Stimulated activated naive CD8-positive, alpha-beta T cell treated with anti-CD3 and anti-CD28 coated beads, Interleukin-15, Interleukin-2, amounts not matched to agents 100 U/mL and 50 U/mL, for 24 hours (primary cell): ENCODE measurements around the gene PPTC7.
"Not testable (repeated sequence)": the region's sequence is repeated elsewhere in the genome, so short reads cannot be mapped to it uniquely, and the experiment has no call there.

ENCODE experiments used
- ATAC-seq: fragments of 150-1000 bp; cut with Tn5 transposase; one replicate; pipeline ENCODE4 v1.10.0; 2021
- DNase-seq: peaks from one replicate; pipeline ENCODE4 v3.0.0; 2021

PPTC7 gene

GRCh38 chr12:110583137-110584059, at the start of gene PPTC7:
Gene PPTC7 (minus strand): TSS chr12:110583318. CDS start chr12:110583031, 287 bp downstream.
- DNase-seq (peak; percentile 98), ATAC-seq (peak; percentile 96)

GRCh38 chr12:110627500-110628195, 44.5 kb upstream of the PPTC7 start:
- DNase-seq = no peak
- ATAC-seq = no peak

GRCh38 chr12:110622582-110622981, 39.5 kb upstream of the PPTC7 start:
- DNase-seq = no peak
- no peak for ATAC-seq

- ATAC-seq (peak; percentile 92), DNase-seq (peak; percentile 42)
Measured at GRCh38 chr12:110619534-110619953, 36.4 kb upstream of the PPTC7 start.

- ATAC-seq (no peak), DNase-seq (no peak)
Measured at GRCh38 chr12:110616471-110617115, 33.5 kb upstream of the PPTC7 start.

- ATAC-seq (no peak), DNase-seq (no peak)
Measured at GRCh38 chr12:110615171-110615570, 32.1 kb upstream of the PPTC7 start.

- ATAC-seq (peak; percentile 100), DNase-seq (peak; percentile 98)
Measured at GRCh38 chr12:110613771-110614684, 30.9 kb upstream of the PPTC7 start, which contains the start of gene TCTN1. Gene TCTN1 (plus strand): TSS chr12:110614129. CDS start chr12:110614183, 54 bp downstream.

- DNase-seq = no peak
- ATAC-seq = no peak
Measured at GRCh38 chr12:110613071-110613770, 30.1 kb upstream of the PPTC7 start.

- ATAC-seq (no peak), DNase-seq (no peak)
Measured at GRCh38 chr12:110606253-110606611, 23.1 kb upstream of the PPTC7 start.

GRCh38 chr12:110602085-110602814, 19.1 kb upstream of the PPTC7 start:
- DNase-seq = not testable (repeated sequence)
- peak; percentile 75 for ATAC-seq

- DNase-seq = no peak
- no peak for ATAC-seq
Measured at GRCh38 chr12:110600254-110600653, 17.1 kb upstream of the PPTC7 start.

- DNase-seq = no peak
- ATAC-seq = no peak
Measured at GRCh38 chr12:110599334-110599733, 16.2 kb upstream of the PPTC7 start.

- ATAC-seq = no peak
Measured at GRCh38 chr12:110597885-110598284, 14.8 kb upstream of the PPTC7 start.

GRCh38 chr12:110592919-110593318, 9.8 kb upstream of the PPTC7 start:
- not testable (repeated sequence) for DNase-seq, ATAC-seq

More at GRCh38 chr12:110597885-110598284, 14.8 kb upstream of the PPTC7 start:
- no peak for DNase-seq

GRCh38 chr12:110592078-110592477, 9.0 kb upstream of the PPTC7 start:
- no peak for DNase-seq
- no peak for ATAC-seq

- ATAC-seq = no peak
Measured at GRCh38 chr12:110591451-110592051, 8.4 kb upstream of the PPTC7 start.

GRCh38 chr12:110590806-110591326, 7.7 kb upstream of the PPTC7 start:
- peak; percentile 76 for ATAC-seq
- DNase-seq = no peak

More at GRCh38 chr12:110591451-110592051, 8.4 kb upstream of the PPTC7 start:
- no peak for DNase-seq

GRCh38 chr12:110590059-110590458, 6.9 kb upstream of the PPTC7 start:
- DNase-seq (no peak), ATAC-seq (no peak)

- DNase-seq, ATAC-seq: not testable (repeated sequence)
Measured at GRCh38 chr12:110587102-110587501, 4.0 kb upstream of the PPTC7 start.
